Stimulated activated CD4-positive, alpha-beta T cell treated with anti-CD3 and anti-CD28 coated beads, Interleukin-12 subunit alpha, Interleukin-12 subunit beta, amount 100 ng/mL, for 48 hours (primary cell): ENCODE measurements around the gene PIF1.

ENCODE experiments used
- DNase-seq, 3 donors: peaks; one replicate each; pipeline ENCODE4 v3.0.0-alpha.2; 2020; ENCODE audit warnings: low read depth in 2 of 3, low spot score in 1 of 3

Gene PIF1

DNA sequence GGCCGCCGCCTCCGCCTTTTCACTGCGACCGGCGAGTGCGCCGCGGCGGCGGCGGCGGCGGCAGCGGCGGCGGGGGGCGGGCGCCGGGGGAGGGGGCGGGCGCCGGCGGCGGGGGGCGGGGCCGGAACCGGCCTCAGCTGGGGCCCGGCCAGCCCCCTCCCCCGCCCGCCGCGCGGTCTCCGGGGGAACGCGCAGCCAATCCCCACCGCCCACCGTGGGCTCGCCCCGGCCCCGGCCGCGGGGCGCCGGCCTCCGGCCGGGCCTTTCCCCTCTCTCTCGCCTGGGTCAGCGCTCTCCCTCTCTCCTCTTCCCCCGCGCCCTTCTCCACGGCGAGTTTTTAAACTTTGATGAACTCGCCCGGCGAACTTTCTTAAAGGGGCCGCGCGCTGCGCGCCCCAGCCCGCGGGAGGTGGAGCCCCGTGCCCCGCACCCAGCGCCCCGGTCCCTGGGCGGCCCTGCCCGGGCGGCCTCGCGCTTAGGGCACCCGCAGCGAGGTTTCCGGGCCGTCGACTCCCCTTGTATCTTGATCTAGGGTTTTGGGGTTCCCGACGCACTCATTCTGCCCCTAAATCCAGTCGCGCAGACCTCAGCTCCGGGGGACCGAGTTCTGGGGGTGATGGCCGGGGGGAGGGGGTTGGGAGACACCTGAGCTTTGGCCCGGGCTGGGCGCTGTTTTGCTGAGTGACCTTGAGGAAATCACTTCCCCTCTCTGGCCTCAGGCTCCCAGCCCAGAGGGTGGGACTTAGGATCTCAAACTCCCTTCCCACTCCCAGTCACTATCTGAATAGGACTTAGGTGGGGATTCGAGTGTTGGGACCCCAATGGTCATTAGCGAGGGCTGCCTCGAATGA is 49.7 kb downstream of the PIF1 start, which contains the start of gene RBPMS2:
Gene RBPMS2 (minus strand): TSS at position 39 of the 851 bp plus-strand sequence. CDS start 270 bp downstream, outside the sequence.
- DNase-seq, result no peak

- DNase-seq, result no peak
Observed at GRCh38 chr15:64774629-64775493, 50.6 kb downstream of the PIF1 start.

GRCh38 chr15:64774037-64774628 is 51.3 kb downstream of the PIF1 start:
- DNase-seq, result no peak

GRCh38 chr15:64773606-64774005 is 51.8 kb downstream of the PIF1 start:
- DNase-seq, result no peak

- no peak for DNase-seq
Observed at GRCh38 chr15:64772964-64773363, 52.5 kb downstream of the PIF1 start.

DNA sequence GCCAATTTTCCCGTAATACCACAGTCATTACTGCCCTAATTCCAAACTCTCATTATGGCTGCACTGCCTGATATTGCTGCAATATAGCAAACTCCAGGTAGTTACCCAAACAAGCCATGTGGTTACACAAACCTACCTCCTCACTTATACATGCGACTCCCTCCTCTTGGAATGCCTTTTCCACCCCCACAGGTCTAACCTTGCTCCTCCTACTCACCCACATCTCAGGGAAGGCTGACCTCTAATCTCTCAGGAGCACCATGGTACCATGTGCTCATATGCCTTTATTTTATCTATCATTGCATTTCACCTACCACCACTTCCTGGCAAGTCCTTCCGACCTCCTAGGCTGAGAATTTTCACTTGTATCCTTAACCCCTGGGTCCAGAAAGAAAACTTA is 53.0 kb downstream of the PIF1 start:
- DNase-seq, result no peak

DNA sequence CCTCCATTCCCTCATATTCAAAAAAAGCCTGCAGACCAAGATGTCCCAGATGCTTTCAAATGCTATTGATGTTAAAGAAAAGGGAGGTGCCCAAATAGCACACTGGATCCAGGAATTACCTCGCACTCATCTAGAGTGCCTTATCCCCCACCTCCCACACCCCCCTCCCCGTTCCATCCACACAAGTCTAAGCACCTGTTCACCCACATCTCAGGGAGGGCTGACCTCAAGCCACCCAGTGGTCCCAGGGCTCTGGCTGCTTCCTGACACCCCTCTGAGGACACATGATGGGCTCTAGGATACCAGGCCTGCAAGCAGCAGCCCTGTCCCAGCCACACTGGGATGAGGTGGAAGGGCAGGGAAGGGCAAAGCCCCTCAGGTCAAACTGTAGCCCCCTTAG is 54.8 kb downstream of the PIF1 start:
- no peak for DNase-seq

GRCh38 chr15:64767203-64767602 is 58.2 kb downstream of the PIF1 start:
- DNase-seq, result no peak

- no peak for DNase-seq
Observed at GRCh38 chr15:64766058-64766457, 59.4 kb downstream of the PIF1 start.
